ENCODE data around the gene EGFL7.

GRCh38 chr9:136695955-136696354 is 33.2 kb downstream of the EGFL7 start:
- TF ChIP-seq CTCF (IDR thresholded peaks at IDR 0.05; ENCODE audit: low read depth, low read length, missing input control) (no peak), RAD21 (IDR thresholded peaks at IDR 0.05) (no peak), ZBTB33 (IDR thresholded peaks at IDR 0.05) (no peak), YY1 (IDR thresholded peaks at IDR 0.05) (no peak), TAF1 (conservative IDR thresholded peaks at IDR 0.05) (no peak), FOXA1 (IDR thresholded peaks at IDR 0.05) (no peak), SP1 (IDR thresholded peaks at IDR 0.05) (no peak), GABPA (IDR thresholded peaks at IDR 0.05 in 1 of 2, conservative IDR thresholded peaks at IDR 0.05 in 1 of 2) (no peak)
- TF ChIP-seq, protein P1, sequence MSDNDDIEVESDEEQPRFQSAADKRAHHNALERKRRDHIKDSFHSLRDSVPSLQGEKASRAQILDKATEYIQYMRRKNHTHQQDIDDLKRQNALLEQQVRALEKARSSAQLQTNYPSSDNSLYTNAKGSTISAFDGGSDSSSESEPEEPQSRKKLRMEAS (IDR thresholded peaks at IDR 0.05) = no peak
